Astrocyte (in vitro differentiated cells and primary cell): ENCODE results near the gene CDX1.

Experiments
- EZH2 ChIP-seq: IDR thresholded peaks from 2 replicates; pipeline ENCODE4 v1.6.1; 2012; ENCODE audit warnings: mild to moderate bottlenecking, low read length, inconsistent platforms; ENCODE audit not compliant: insufficient read depth
- TF ChIP-seq, protein P1 (sequence below): IDR thresholded peaks from 2 replicates; pipeline ENCODE4 v1.5.1; 2011; ENCODE audit warnings: low read depth, mild to moderate bottlenecking, inconsistent platforms, low read length, moderate library complexity; ENCODE audit not compliant: insufficient read depth

DNA sequence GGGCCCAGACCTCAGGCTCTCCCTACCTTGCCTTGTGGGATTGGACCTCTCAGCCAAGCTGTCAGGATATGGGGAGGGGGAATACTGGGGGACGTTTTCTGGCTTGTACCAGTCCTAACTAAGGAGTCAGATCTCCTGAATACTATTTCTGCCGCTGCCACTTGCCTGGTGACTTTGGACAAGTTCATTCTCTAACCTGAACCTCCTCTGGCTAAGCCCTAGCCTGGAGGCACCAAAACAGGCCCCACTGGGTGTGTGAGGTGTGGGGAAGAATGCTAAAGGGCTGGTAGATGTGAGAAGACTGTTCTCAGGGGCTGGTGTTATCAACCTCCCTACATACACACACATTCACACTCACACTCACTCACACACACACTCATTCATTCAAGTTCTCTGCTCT is 24.4 kb downstream of the CDX1 start:
- TF ChIP-seq, protein P1, sequence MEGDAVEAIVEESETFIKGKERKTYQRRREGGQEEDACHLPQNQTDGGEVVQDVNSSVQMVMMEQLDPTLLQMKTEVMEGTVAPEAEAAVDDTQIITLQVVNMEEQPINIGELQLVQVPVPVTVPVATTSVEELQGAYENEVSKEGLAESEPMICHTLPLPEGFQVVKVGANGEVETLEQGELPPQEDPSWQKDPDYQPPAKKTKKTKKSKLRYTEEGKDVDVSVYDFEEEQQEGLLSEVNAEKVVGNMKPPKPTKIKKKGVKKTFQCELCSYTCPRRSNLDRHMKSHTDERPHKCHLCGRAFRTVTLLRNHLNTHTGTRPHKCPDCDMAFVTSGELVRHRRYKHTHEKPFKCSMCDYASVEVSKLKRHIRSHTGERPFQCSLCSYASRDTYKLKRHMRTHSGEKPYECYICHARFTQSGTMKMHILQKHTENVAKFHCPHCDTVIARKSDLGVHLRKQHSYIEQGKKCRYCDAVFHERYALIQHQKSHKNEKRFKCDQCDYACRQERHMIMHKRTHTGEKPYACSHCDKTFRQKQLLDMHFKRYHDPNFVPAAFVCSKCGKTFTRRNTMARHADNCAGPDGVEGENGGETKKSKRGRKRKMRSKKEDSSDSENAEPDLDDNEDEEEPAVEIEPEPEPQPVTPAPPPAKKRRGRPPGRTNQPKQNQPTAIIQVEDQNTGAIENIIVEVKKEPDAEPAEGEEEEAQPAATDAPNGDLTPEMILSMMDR: no peak
- TF ChIP-seq EZH2: no peak
